NCI-H526 treated with DMSO at 0.1 percent for 48 hours (cell line): ENCODE measurements around the gene NACC2.

Experiments
- DNase-seq: peaks from one replicate; lab custom pipeline; 2025; lab: John Stamatoyannopoulos, UW

NACC2 gene

GRCh38 chr9:136021872-136022681 lies 73.0 kb downstream of the NACC2 start:
- DNase-seq, result no peak

- DNase-seq, result no peak
Measured at GRCh38 chr9:136021171-136021871, 73.8 kb downstream of the NACC2 start.

- no peak for DNase-seq
Measured at GRCh38 chr9:136020671-136021070, 74.4 kb downstream of the NACC2 start.

- no peak for DNase-seq
Measured at GRCh38 chr9:136020206-136020605, 74.9 kb downstream of the NACC2 start.

GRCh38 chr9:136019681-136020060 lies 75.4 kb downstream of the NACC2 start:
- DNase-seq, result no peak

GRCh38 chr9:136019041-136019680 lies 75.9 kb downstream of the NACC2 start:
- no peak for DNase-seq

- no peak for DNase-seq
Measured at GRCh38 chr9:136018257-136019031, 76.6 kb downstream of the NACC2 start.

GRCh38 chr9:136017289-136018190 lies 77.5 kb downstream of the NACC2 start:
- no peak for DNase-seq

GRCh38 chr9:136016572-136017288 lies 78.4 kb downstream of the NACC2 start:
- DNase-seq, result no peak

- DNase-seq, result no peak
Measured at GRCh38 chr9:136015656-136016571, 79.2 kb downstream of the NACC2 start.

- DNase-seq, result no peak
Measured at GRCh38 chr9:136014924-136015633, 80.0 kb downstream of the NACC2 start.

- no peak for DNase-seq
Measured at GRCh38 chr9:136014147-136014923, 80.8 kb downstream of the NACC2 start.

- DNase-seq, result no peak
Measured at GRCh38 chr9:136013524-136014034, 81.5 kb downstream of the NACC2 start.

- DNase-seq, result no peak
Measured at GRCh38 chr9:136013116-136013515, 82.0 kb downstream of the NACC2 start.

- no peak for DNase-seq
Measured at GRCh38 chr9:136012651-136013050, 82.4 kb downstream of the NACC2 start.

GRCh38 chr9:136011703-136012496 lies 83.2 kb downstream of the NACC2 start:
- no peak for DNase-seq

- DNase-seq, result no peak
Measured at GRCh38 chr9:136011376-136011702, 83.8 kb downstream of the NACC2 start.
